Measurements from ENCODE around the gene PIM2. TPM values are rescaled to one million over a fixed set of nuclear protein-coding genes. Genes with fewer than 3 reads are reported as not detected.
A peak's percentile ranks its signal among the peaks of the same experiment; 100 is the strongest.

Gene PIM2
- polyA plus RNA-seq (2013, experiment 1 of 2) = 55.7 TPM
- 57.8 TPM for polyA plus RNA-seq (2013, experiment 2 of 2)

DNA sequence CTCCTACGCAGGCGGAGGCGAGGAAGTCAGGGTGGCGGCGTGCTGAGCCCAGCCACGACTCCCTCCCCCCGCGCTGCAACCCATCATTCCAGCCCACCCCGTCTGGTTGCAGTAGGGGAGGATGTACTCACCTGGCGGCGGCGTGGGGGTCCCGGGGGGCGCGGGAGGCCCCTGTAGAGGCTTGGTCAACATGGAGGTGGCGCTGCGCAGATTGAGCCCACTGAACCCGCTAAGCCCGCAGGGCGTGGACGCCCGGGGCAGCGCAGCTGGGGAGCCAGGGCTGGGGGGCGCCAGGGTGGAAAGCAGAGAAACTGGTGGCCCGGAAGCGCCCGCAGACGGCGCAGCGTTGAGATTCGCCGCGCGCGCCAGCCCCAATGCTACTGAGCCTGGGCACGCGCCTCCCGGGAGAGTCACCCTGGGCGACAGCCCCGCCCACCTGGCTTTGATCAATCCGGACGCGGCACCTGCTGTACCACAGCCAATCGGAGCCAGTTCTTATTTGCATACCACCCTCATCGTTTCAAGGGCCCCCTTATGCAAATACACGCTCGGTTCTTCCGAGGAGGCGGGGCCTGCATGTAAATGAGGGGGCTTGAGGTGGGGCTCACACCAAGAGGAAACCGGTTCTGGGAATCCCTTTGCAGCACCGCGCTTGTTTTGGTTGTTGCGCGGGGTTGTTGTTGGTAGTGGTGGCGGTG is at the start of gene PIM2:
Gene PIM2 (minus strand): TSS at position 382 of the 698 bp plus-strand sequence. CDS start 190 bp downstream, at position 192.
- peak within 1 kb of the TSS; percentile 61 for H3K18ac ChIP-seq (ENCODE audit: low read length)
- peak within 1 kb of the TSS; percentile 45 for H2BK5ac ChIP-seq (ENCODE audit: low read length)
- peak within 1 kb of the TSS; percentile 88 for H3K56ac ChIP-seq (ENCODE audit: low read length)
- H3K4ac ChIP-seq (ENCODE audit: low read depth, low read length) = peak within 1 kb of the TSS; percentile 68
- no peak within 1 kb of the TSS for H4K8ac ChIP-seq (ENCODE audit: low read depth, low read length)
- H3K79me2 ChIP-seq (ENCODE audit: control insufficient read depth, insufficient read depth, low read length) = peaks cover 15% of the 10 kb centered on the region
- H3K23ac ChIP-seq (ENCODE audit: low read length) = no peak within 1 kb of the TSS
- peak within 1 kb of the TSS; percentile 74 for H3K4me3 ChIP-seq (ENCODE audit: low read length)
- peak; percentile 99 for DNase-seq
- no peaks in the 10 kb centered on the region for H3K36me3 ChIP-seq (ENCODE audit: control insufficient read depth, insufficient read depth, low read length)
- no peak within 1 kb of the TSS for H2BK120ac ChIP-seq (ENCODE audit: low read depth, low read length)
- H3K9ac ChIP-seq (ENCODE audit: low read length) = peak within 1 kb of the TSS; percentile 83
- no peak within 1 kb of the TSS for H2BK15ac ChIP-seq (replicated peaks; ENCODE audit: low read depth)
- peak within 1 kb of the TSS; percentile 87 for H3K27ac ChIP-seq (ENCODE audit: low read depth, low read length)
- H2AK5ac ChIP-seq (ENCODE audit: low read length) = no peak within 1 kb of the TSS
- peak within 1 kb of the TSS; percentile 64 for H3K4me2 ChIP-seq (ENCODE audit: low read length)
- no CpG with 5 or more reads among the region's 55 CpGs for WGBS (ENCODE audit: extremely low coverage, insufficient coverage, low lambda C conversion rate)
- no peaks in the 10 kb centered on the region for H3K27me3 ChIP-seq (ENCODE audit: insufficient read depth, low read length, poor library complexity)
- no peak within 1 kb of the TSS for H4K5ac ChIP-seq (ENCODE audit: low read length)
- no peaks in the 10 kb centered on the region for H3K79me1 ChIP-seq (ENCODE audit: low read length)
- H3K4me1 ChIP-seq (ENCODE audit: control insufficient read depth, low read depth, low read length) = peaks cover 9% of the 10 kb centered on the region

GRCh38 chrX:48968377-48968776 is 49.6 kb upstream of the PIM2 start:
- H2BK15ac ChIP-seq (replicated peaks; ENCODE audit: low read depth) = no peak overlapping the region
- no peak overlapping the region for H3K27ac ChIP-seq (ENCODE audit: low read depth, low read length)
- no peak overlapping the region for H3K4me3 ChIP-seq (ENCODE audit: low read length)
- H3K79me1 ChIP-seq (ENCODE audit: low read length) = no peaks in the 10 kb centered on the region
- H3K23ac ChIP-seq (ENCODE audit: low read length) = no peak overlapping the region
- no peak overlapping the region for H2BK5ac ChIP-seq (ENCODE audit: low read length)
- WGBS (ENCODE audit: extremely low coverage, insufficient coverage, low lambda C conversion rate) = no CpG with 5 or more reads among the region's 1 CpG
- no peak overlapping the region for H4K8ac ChIP-seq (ENCODE audit: low read depth, low read length)
- H2AK5ac ChIP-seq (ENCODE audit: low read length) = no peak overlapping the region
- H3K9ac ChIP-seq (ENCODE audit: low read length) = no peak overlapping the region
- no peak overlapping the region for H2BK120ac ChIP-seq (ENCODE audit: low read depth, low read length)
- DNase-seq = no peak
- no peak overlapping the region for H3K4me2 ChIP-seq (ENCODE audit: low read length)
- no peaks in the 10 kb centered on the region for H3K27me3 ChIP-seq (ENCODE audit: insufficient read depth, low read length, poor library complexity)
- H3K4me1 ChIP-seq (ENCODE audit: control insufficient read depth, low read depth, low read length) = no peaks in the 10 kb centered on the region
- no peak overlapping the region for H3K18ac ChIP-seq (ENCODE audit: low read length)
- H3K36me3 ChIP-seq (ENCODE audit: control insufficient read depth, insufficient read depth, low read length) = no peaks in the 10 kb centered on the region
- H3K4ac ChIP-seq (ENCODE audit: low read depth, low read length) = no peak overlapping the region
- H3K79me2 ChIP-seq (ENCODE audit: control insufficient read depth, insufficient read depth, low read length) = no peaks in the 10 kb centered on the region
- no peak overlapping the region for H3K56ac ChIP-seq (ENCODE audit: low read length)
- H4K5ac ChIP-seq (ENCODE audit: low read length) = no peak overlapping the region

DNA sequence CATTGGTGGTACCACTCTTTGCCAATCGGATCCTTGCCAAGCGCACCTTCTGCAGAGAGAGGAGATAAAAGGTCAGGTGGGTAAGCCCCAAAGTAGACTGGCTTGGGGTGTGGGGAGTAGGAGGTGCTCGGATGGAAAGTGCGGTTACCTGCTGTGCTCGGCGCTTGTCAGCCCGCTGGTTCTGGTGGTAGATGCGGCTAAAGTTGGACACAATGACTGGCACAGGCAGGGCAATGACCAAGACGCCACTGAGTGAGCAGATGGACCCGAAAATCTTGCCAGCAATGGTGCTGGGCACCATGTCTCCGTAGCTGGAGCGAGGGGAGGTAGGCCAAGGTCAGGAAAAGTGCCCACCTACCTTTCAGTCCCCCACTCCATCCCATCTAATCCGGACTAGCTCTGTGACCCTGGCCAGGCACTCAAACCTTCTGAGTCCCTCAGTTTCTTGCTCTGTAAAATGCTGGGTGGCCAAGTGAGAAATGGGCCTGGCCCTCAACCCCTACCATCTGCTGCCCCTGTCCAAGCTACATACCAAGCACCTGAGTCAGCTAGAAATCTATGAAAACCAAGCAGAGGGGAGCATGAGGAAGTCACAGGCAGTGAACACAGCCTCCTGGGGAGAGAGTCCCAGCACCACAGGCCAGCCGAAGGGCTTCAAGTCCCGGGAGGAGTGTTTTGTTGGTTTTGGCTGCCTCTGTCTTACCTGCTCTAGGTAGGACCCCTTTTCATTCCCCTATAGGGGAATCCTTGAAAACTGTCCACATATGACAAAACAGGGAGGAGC is 48.2 kb upstream of the PIM2 start:
- no peaks in the 10 kb centered on the region for H3K4me1 ChIP-seq (ENCODE audit: control insufficient read depth, low read depth, low read length)
- H3K4ac ChIP-seq (ENCODE audit: low read depth, low read length) = no peak overlapping the region
- DNase-seq = no peak
- H3K23ac ChIP-seq (ENCODE audit: low read length) = no peak overlapping the region
- H3K36me3 ChIP-seq (ENCODE audit: control insufficient read depth, insufficient read depth, low read length) = no peaks in the 10 kb centered on the region
- no peak overlapping the region for H3K4me3 ChIP-seq (ENCODE audit: low read length)
- H2BK15ac ChIP-seq (replicated peaks; ENCODE audit: low read depth) = no peak overlapping the region
- H3K27me3 ChIP-seq (ENCODE audit: insufficient read depth, low read length, poor library complexity) = no peaks in the 10 kb centered on the region
- no peaks in the 10 kb centered on the region for H3K79me1 ChIP-seq (ENCODE audit: low read length)
- no peak overlapping the region for H3K18ac ChIP-seq (ENCODE audit: low read length)
- WGBS (ENCODE audit: extremely low coverage, insufficient coverage, low lambda C conversion rate) = no CpG with 5 or more reads among the region's 15 CpGs
- no peak overlapping the region for H4K5ac ChIP-seq (ENCODE audit: low read length)
- no peak overlapping the region for H2AK5ac ChIP-seq (ENCODE audit: low read length)
- no peak overlapping the region for H3K27ac ChIP-seq (ENCODE audit: low read depth, low read length)
- no peaks in the 10 kb centered on the region for H3K79me2 ChIP-seq (ENCODE audit: control insufficient read depth, insufficient read depth, low read length)
- H3K56ac ChIP-seq (ENCODE audit: low read length) = no peak overlapping the region
- no peak overlapping the region for H2BK120ac ChIP-seq (ENCODE audit: low read depth, low read length)
- H3K4me2 ChIP-seq (ENCODE audit: low read length) = no peak overlapping the region
- H4K8ac ChIP-seq (ENCODE audit: low read depth, low read length) = no peak overlapping the region
- H2BK5ac ChIP-seq (ENCODE audit: low read length) = no peak overlapping the region
- no peak overlapping the region for H3K9ac ChIP-seq (ENCODE audit: low read length)

DNA sequence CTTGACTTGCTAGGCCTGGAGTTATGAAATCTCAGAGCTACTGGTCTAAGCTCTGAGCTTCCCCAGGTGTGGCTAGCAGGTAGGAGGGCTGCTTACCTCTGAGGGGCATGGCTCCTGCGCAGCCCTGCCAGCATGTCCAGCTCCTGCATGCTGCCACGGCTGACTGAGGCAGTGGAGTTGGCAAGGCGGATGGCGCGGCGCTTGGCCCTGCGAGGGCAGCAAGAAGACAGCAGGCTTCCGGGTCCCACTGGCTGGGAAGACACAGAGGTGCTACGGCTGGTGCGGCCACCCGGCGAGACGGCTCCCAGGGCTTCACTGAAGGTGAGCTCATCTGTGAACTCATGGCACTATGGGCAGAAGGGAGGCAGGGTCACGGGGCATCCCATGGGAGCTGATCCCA is 47.1 kb upstream of the PIM2 start:
- Histone ChIP-seq H3K79me2 (ENCODE audit: control insufficient read depth, insufficient read depth, low read length) (no peaks in the 10 kb centered on the region), H3K36me3 (ENCODE audit: control insufficient read depth, insufficient read depth, low read length) (no peaks in the 10 kb centered on the region), H3K18ac (ENCODE audit: low read length) (no peak overlapping the region)

DNA sequence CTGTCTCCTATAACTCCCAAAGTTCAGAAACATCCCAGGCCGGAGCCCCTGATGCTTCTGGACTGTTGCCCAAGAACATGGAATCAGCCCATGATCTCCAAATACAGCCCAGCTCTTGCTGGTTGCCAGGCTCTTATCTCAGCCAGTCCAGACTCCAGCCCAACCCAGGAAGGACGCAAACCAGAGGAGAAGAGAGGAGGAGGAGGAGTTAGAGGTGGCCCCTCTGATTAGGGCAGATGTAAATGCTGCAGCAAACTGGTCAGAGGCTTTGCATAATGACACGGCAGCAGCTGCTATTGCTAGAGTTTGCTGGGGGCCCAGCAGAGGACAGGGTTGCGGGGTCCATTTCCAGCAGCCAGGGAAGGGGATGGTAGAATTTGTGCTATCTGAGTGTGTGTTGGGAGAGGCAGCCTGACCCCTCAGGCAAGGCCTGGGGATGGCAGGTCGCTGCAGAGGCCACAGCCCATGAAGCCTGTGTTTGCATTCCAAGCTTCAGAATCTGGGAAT is 42.8 kb upstream of the PIM2 start:
- no peak overlapping the region for H2AK5ac ChIP-seq (ENCODE audit: low read length)
- no peak overlapping the region for H3K9ac ChIP-seq (ENCODE audit: low read length)
- no peaks in the 10 kb centered on the region for H3K4me1 ChIP-seq (ENCODE audit: control insufficient read depth, low read depth, low read length)
- H3K18ac ChIP-seq (ENCODE audit: low read length) = no peak overlapping the region
- no peaks in the 10 kb centered on the region for H3K27me3 ChIP-seq (ENCODE audit: insufficient read depth, low read length, poor library complexity)
- no peak overlapping the region for H3K56ac ChIP-seq (ENCODE audit: low read length)
- H3K4ac ChIP-seq (ENCODE audit: low read depth, low read length) = no peak overlapping the region
- H3K36me3 ChIP-seq (ENCODE audit: control insufficient read depth, insufficient read depth, low read length) = no peaks in the 10 kb centered on the region
- peak; percentile 50 for DNase-seq
- H4K5ac ChIP-seq (ENCODE audit: low read length) = no peak overlapping the region
- no peak overlapping the region for H2BK5ac ChIP-seq (ENCODE audit: low read length)
- no peak overlapping the region for H3K27ac ChIP-seq (ENCODE audit: low read depth, low read length)
- H4K8ac ChIP-seq (ENCODE audit: low read depth, low read length) = no peak overlapping the region
- no peak overlapping the region for H2BK120ac ChIP-seq (ENCODE audit: low read depth, low read length)
- H3K4me3 ChIP-seq (ENCODE audit: low read length) = no peak overlapping the region
- H3K79me1 ChIP-seq (ENCODE audit: low read length) = no peaks in the 10 kb centered on the region
- no peak overlapping the region for H3K4me2 ChIP-seq (ENCODE audit: low read length)
- no peak overlapping the region for H2BK15ac ChIP-seq (replicated peaks; ENCODE audit: low read depth)
- no CpG with 5 or more reads among the region's 5 CpGs for WGBS (ENCODE audit: extremely low coverage, insufficient coverage, low lambda C conversion rate)
- peaks cover 4% of the 10 kb centered on the region for H3K79me2 ChIP-seq (ENCODE audit: control insufficient read depth, insufficient read depth, low read length)
- no peak overlapping the region for H3K23ac ChIP-seq (ENCODE audit: low read length)

More for the DNA sequence above, 47.1 kb upstream of the PIM2 start:
- Histone ChIP-seq H2AK5ac (ENCODE audit: low read length) (no peak overlapping the region), H3K56ac (ENCODE audit: low read length) (no peak overlapping the region), H3K23ac (ENCODE audit: low read length) (no peak overlapping the region), H2BK120ac (ENCODE audit: low read depth, low read length) (no peak overlapping the region), H3K9ac (ENCODE audit: low read length) (no peak overlapping the region), H3K4me3 (ENCODE audit: low read length) (no peak overlapping the region), H2BK5ac (ENCODE audit: low read length) (no peak overlapping the region), H4K5ac (ENCODE audit: low read length) (no peak overlapping the region), H2BK15ac (replicated peaks; ENCODE audit: low read depth) (no peak overlapping the region), H3K27ac (ENCODE audit: low read depth, low read length) (no peak overlapping the region), H3K4me2 (ENCODE audit: low read length) (no peak overlapping the region), H3K27me3 (ENCODE audit: insufficient read depth, low read length, poor library complexity) (no peaks in the 10 kb centered on the region), H4K8ac (ENCODE audit: low read depth, low read length) (no peak overlapping the region), H3K4me1 (ENCODE audit: control insufficient read depth, low read depth, low read length) (no peaks in the 10 kb centered on the region), H3K4ac (ENCODE audit: low read depth, low read length) (no peak overlapping the region), H3K79me1 (ENCODE audit: low read length) (no peaks in the 10 kb centered on the region)
- DNase-seq = no peak
- WGBS (ENCODE audit: extremely low coverage, insufficient coverage, low lambda C conversion rate) = no CpG with 5 or more reads among the region's 14 CpGs
